Neural cell (in vitro differentiated cells): ENCODE results near the gene ZNF892. TPM values are rescaled to one million over a fixed set of nuclear protein-coding genes. Genes with fewer than 3 reads are reported as not detected.

Source experiments
- H2AFZ ChIP-seq: fragments of 200-600, 300-800 bp; sonication (generic), shearing (Covaris generic); 2 replicates; pipeline ENCODE4 v1.6.0; 2014; ENCODE audit warnings: low read depth, mild to moderate bottlenecking, antibody characterized with exemption, low read length, moderate library complexity
- H3F3A ChIP-seq: fragments of 200-600 bp; shearing (Covaris generic); 2 replicates; pipeline ENCODE4 v1.6.1; 2016; ENCODE audit warnings: mild to moderate bottlenecking, moderate library complexity, mixed read lengths, antibody characterized with exemption, low read length; ENCODE audit not compliant: insufficient read depth, poor library complexity, severe bottlenecking
- H3K27ac ChIP-seq: fragments of 200-600, 300-800 bp; sonication (generic), shearing (Covaris generic); 2 replicates; pipeline ENCODE4 v1.5.1; 2014; ENCODE audit warnings: mild to moderate bottlenecking, low read length, moderate library complexity
- H3K27me3 ChIP-seq: fragments of 300-800, 200-600 bp; sonication (generic), shearing (Covaris generic); 2 replicates; pipeline ENCODE4 v1.6.0; 2014; ENCODE audit warnings: mild to moderate bottlenecking, low read depth, low read length, moderate library complexity; ENCODE audit not compliant: insufficient read depth
- H3K36me3 ChIP-seq: fragments of 300-800, 200-600 bp; sonication (generic), shearing (Covaris generic); 2 replicates; pipeline ENCODE4 v1.5.1; 2014; ENCODE audit warnings: mild to moderate bottlenecking, antibody characterized with exemption, low read length, moderate library complexity; ENCODE audit not compliant: insufficient read depth
- H3K4me2 ChIP-seq: fragments of 300-800, 200-600 bp; sonication (generic), shearing (Covaris generic); 2 replicates; pipeline ENCODE4 v1.6.0; 2014; ENCODE audit warnings: mild to moderate bottlenecking, low read length
- H3K4me3 ChIP-seq: fragments of 300-800, 200-600 bp; sonication (generic), shearing (Covaris generic); 2 replicates; pipeline ENCODE4 v1.5.1; 2014; ENCODE audit warnings: mild to moderate bottlenecking, low read length, moderate library complexity
- H3K79me2 ChIP-seq: fragments of 200-600 bp; shearing (Covaris generic); replicated peaks from 2 replicates; pipeline ENCODE4 v1.6.0; 2014; ENCODE audit warnings: mild to moderate bottlenecking, low read length, moderate library complexity; ENCODE audit not compliant: insufficient read depth
- H3K9ac ChIP-seq: fragments of 300-800, 200-600 bp; sonication (generic), shearing (Covaris generic); 2 replicates; pipeline ENCODE4 v1.6.1; 2016; ENCODE audit warnings: mild to moderate bottlenecking, low read length, mixed read lengths
- H3K9me2 ChIP-seq: fragments of 200-600 bp; shearing (Covaris generic); 2 replicates; pipeline ENCODE4 v1.6.1; 2016; ENCODE audit warnings: mild to moderate bottlenecking, low read length, mixed read lengths; ENCODE audit not compliant: insufficient read depth
- H3K9me3 ChIP-seq: fragments of 200-600, 300-800 bp; sonication (generic), shearing (Covaris generic); 2 replicates; pipeline ENCODE4 v1.6.1; 2016; ENCODE audit warnings: mild to moderate bottlenecking, mixed run types, low read length, moderate library complexity, mixed read lengths
- H4K20me1 ChIP-seq: fragments of 200-600 bp; shearing (Covaris generic); 2 replicates; pipeline ENCODE4 v1.6.1; 2016; ENCODE audit warnings: mild to moderate bottlenecking, mixed run types; ENCODE audit not compliant: insufficient read depth
- CTCF ChIP-seq: fragments of 450-650 bp; IDR thresholded peaks from 2 replicates; pipeline ENCODE4 v1.5.1; 2014; ENCODE audit warnings: antibody characterized with exemption, mild to moderate bottlenecking, moderate library complexity; ENCODE audit not compliant: poor library complexity, severe bottlenecking
- EP300 ChIP-seq: fragments of 450-650 bp; conservative IDR thresholded peaks from 2 replicates; pipeline ENCODE4 v1.6.1; 2014; ENCODE audit warnings: antibody characterized with exemption, mild to moderate bottlenecking, moderate library complexity; ENCODE audit not compliant: poor library complexity, severe bottlenecking
- EZH2 ChIP-seq: fragments of 200-600, 300-800 bp; shearing (Covaris generic), sonication (generic); IDR thresholded peaks from 2 replicates; pipeline ENCODE4 v1.6.1; 2014; ENCODE audit warnings: antibody characterized with exemption, low read length, borderline replicate concordance, mild to moderate bottlenecking; ENCODE audit not compliant: insufficient read depth, poor library complexity, severe bottlenecking
- MXI1 ChIP-seq: fragments of 450-650 bp; conservative IDR thresholded peaks from 2 replicates; pipeline ENCODE4 v1.6.1; 2014; ENCODE audit warnings: antibody characterized with exemption, mild to moderate bottlenecking; ENCODE audit not compliant: poor library complexity, severe bottlenecking
- POLR2AphosphoS5 ChIP-seq: IDR thresholded peaks from 2 replicates; pipeline ENCODE4 v1.6.1; 2012
- RAD21 ChIP-seq: fragments of 450-650 bp; conservative IDR thresholded peaks from 2 replicates; pipeline ENCODE4 v1.6.1; 2014; ENCODE audit warnings: antibody characterized with exemption, mild to moderate bottlenecking, moderate library complexity
- REST ChIP-seq: IDR thresholded peaks from 2 replicates; pipeline ENCODE4 v1.6.1; 2012; ENCODE audit warnings: borderline replicate concordance
- SMC3 ChIP-seq: fragments of 450-650 bp; conservative IDR thresholded peaks from 2 replicates; pipeline ENCODE4 v1.6.1; 2014; ENCODE audit warnings: antibody characterized with exemption, mild to moderate bottlenecking, moderate library complexity; ENCODE audit not compliant: poor library complexity
- TAF1 ChIP-seq: IDR thresholded peaks from 2 replicates; pipeline ENCODE4 v1.6.1; 2012; ENCODE audit warnings: low read depth
- polyA plus RNA-seq: library from polyadenylated mRNA; depleted of rRNA; stranded (reverse); fragments of >200 nt; gene quantifications from 2 replicates; pipeline ENCODE4 v1.2.3, GENCODE V29; 2014

ZNF892 gene
- polyA plus RNA-seq, 1 donor from 2014 or later = 8.0 TPM

GRCh38 chr2:95174031-95174542 lies 33.2 kb upstream of the ZNF892 start:
- Histone ChIP-seq H3K4me3 (no peak overlapping the region), H3K9me2 (no peaks in the 10 kb centered on the region), H4K20me1 (no peaks in the 10 kb centered on the region), H3K9me3 (peaks cover 22% of the 10 kb centered on the region), H3K27me3 (no peaks in the 10 kb centered on the region), H3K36me3 (peaks cover 7% of the 10 kb centered on the region), H3F3A (no peaks in the 10 kb centered on the region), H3K4me2 (no peak overlapping the region), H3K79me2 (no peaks in the 10 kb centered on the region), H3K9ac (no peak overlapping the region), H3K27ac (no peak overlapping the region), H2AFZ (no peak overlapping the region)
- TF ChIP-seq REST = no peak
- TF ChIP-seq EZH2 = no peak
- no peak for TF ChIP-seq RAD21
- no peak for TF ChIP-seq CTCF

- Histone ChIP-seq H2AFZ (no peak overlapping the region), H3K4me2 (no peak overlapping the region), H4K20me1 (no peaks in the 10 kb centered on the region), H3K9me2 (no peaks in the 10 kb centered on the region), H3F3A (no peaks in the 10 kb centered on the region), H3K4me3 (no peak overlapping the region), H3K36me3 (peaks cover 40% of the 10 kb centered on the region), H3K9ac (no peak overlapping the region), H3K79me2 (no peaks in the 10 kb centered on the region), H3K27ac (no peak overlapping the region), H3K9me3 (peaks cover 26% of the 10 kb centered on the region), H3K27me3 (no peaks in the 10 kb centered on the region)
- no peak for TF ChIP-seq RAD21
- TF ChIP-seq EP300 = no peak
- no peak for TF ChIP-seq CTCF
- no peak for TF ChIP-seq MXI1
- TF ChIP-seq EZH2 = no peak
- TF ChIP-seq TAF1 = no peak
- no peak for TF ChIP-seq REST
- no peak for TF ChIP-seq SMC3
- no peak for TF ChIP-seq POLR2AphosphoS5
Measured at GRCh38 chr2:95179451-95179850, 27.9 kb upstream of the ZNF892 start.
